Measurements from ENCODE around the gene FOXI3.

GRCh38 chr2:88398180-88398579, 54.3 kb downstream of the FOXI3 start:
- no peak for TF ChIP-seq CTCF (IDR thresholded peaks at IDR 0.05)
- TF ChIP-seq POLR2A (IDR thresholded peaks at IDR 0.05), result no peak
- no peak for TF ChIP-seq POLR2AphosphoS5 (IDR thresholded peaks at IDR 0.05)
